GM19238 (cell line): Measurements from ENCODE around the gene OTUD6A.
A peak's percentile ranks its signal among the peaks of the same experiment; 100 is the strongest.

Experiments
- DNase-seq: peaks from one replicate; pipeline ENCODE4 v3.0.0; 2011; ENCODE audit warnings: low spot score; ENCODE audit not compliant: insufficient read length

OTUD6A gene

GRCh38 chrX:70062076-70062475 lies at the start of gene OTUD6A:
Gene OTUD6A (plus strand): TSS chrX:70062457. CDS start chrX:70062525, 68 bp downstream.
- DNase-seq = no peak

- DNase-seq = no peak
These were observed 49.5 kb upstream of the OTUD6A start for GRCh38 chrX:70012756-70013155.

- DNase-seq = no peak
These were observed 48.5 kb upstream of the OTUD6A start for GRCh38 chrX:70013466-70014381.

GRCh38 chrX:70016513-70016912 lies 45.7 kb upstream of the OTUD6A start:
- no peak for DNase-seq

GRCh38 chrX:70022616-70023015 lies 39.6 kb upstream of the OTUD6A start:
- DNase-seq = no peak

- no peak for DNase-seq
These were observed 36.8 kb upstream of the OTUD6A start for GRCh38 chrX:70025464-70025863.

- DNase-seq = no peak
These were observed 36.0 kb upstream of the OTUD6A start for GRCh38 chrX:70026112-70026850.

GRCh38 chrX:70026851-70027200 lies 35.4 kb upstream of the OTUD6A start:
- DNase-seq = no peak

- DNase-seq = no peak
These were observed 32.4 kb upstream of the OTUD6A start for GRCh38 chrX:70029863-70030262.

- DNase-seq = peak; percentile 42
These were observed 31.9 kb upstream of the OTUD6A start for GRCh38 chrX:70030301-70030767.

GRCh38 chrX:70032792-70033191 lies 29.5 kb upstream of the OTUD6A start:
- DNase-seq = no peak

- DNase-seq = peak; percentile 17
These were observed 28.8 kb upstream of the OTUD6A start for GRCh38 chrX:70033348-70034051.

GRCh38 chrX:70034646-70035045 lies 27.6 kb upstream of the OTUD6A start:
- DNase-seq = no peak

GRCh38 chrX:70038515-70038914 lies 23.7 kb upstream of the OTUD6A start:
- DNase-seq = no peak

- DNase-seq = no peak
These were observed 23.3 kb upstream of the OTUD6A start for GRCh38 chrX:70038951-70039350.

GRCh38 chrX:70039758-70040157 lies 22.5 kb upstream of the OTUD6A start:
- DNase-seq = no peak

GRCh38 chrX:70041993-70042392 lies 20.3 kb upstream of the OTUD6A start:
- DNase-seq = no peak

- no peak for DNase-seq
These were observed 19.6 kb upstream of the OTUD6A start for GRCh38 chrX:70042399-70043371.

- DNase-seq = no peak
These were observed 18.6 kb upstream of the OTUD6A start for GRCh38 chrX:70043685-70044084.

GRCh38 chrX:70044541-70045245 lies 17.6 kb upstream of the OTUD6A start:
- no peak for DNase-seq
